ENCODE data around the gene SIGLEC8.

GRCh38 chr19:51480590-51480989 is 22.3 kb upstream of the SIGLEC8 start:
- TF ChIP-seq, protein P1, sequence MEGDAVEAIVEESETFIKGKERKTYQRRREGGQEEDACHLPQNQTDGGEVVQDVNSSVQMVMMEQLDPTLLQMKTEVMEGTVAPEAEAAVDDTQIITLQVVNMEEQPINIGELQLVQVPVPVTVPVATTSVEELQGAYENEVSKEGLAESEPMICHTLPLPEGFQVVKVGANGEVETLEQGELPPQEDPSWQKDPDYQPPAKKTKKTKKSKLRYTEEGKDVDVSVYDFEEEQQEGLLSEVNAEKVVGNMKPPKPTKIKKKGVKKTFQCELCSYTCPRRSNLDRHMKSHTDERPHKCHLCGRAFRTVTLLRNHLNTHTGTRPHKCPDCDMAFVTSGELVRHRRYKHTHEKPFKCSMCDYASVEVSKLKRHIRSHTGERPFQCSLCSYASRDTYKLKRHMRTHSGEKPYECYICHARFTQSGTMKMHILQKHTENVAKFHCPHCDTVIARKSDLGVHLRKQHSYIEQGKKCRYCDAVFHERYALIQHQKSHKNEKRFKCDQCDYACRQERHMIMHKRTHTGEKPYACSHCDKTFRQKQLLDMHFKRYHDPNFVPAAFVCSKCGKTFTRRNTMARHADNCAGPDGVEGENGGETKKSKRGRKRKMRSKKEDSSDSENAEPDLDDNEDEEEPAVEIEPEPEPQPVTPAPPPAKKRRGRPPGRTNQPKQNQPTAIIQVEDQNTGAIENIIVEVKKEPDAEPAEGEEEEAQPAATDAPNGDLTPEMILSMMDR (IDR thresholded peaks at IDR 0.05) = no peak
- TF ChIP-seq EZH2 (IDR thresholded peaks at IDR 0.05) = no peak
